ENCODE measurements around the gene RNF5.
"Not testable (repeated sequence)": the region's sequence is repeated elsewhere in the genome, so short reads cannot be mapped to it uniquely, and the experiment has no call there.

The RNF5 gene, protein sequence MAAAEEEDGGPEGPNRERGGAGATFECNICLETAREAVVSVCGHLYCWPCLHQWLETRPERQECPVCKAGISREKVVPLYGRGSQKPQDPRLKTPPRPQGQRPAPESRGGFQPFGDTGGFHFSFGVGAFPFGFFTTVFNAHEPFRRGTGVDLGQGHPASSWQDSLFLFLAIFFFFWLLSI

DNA sequence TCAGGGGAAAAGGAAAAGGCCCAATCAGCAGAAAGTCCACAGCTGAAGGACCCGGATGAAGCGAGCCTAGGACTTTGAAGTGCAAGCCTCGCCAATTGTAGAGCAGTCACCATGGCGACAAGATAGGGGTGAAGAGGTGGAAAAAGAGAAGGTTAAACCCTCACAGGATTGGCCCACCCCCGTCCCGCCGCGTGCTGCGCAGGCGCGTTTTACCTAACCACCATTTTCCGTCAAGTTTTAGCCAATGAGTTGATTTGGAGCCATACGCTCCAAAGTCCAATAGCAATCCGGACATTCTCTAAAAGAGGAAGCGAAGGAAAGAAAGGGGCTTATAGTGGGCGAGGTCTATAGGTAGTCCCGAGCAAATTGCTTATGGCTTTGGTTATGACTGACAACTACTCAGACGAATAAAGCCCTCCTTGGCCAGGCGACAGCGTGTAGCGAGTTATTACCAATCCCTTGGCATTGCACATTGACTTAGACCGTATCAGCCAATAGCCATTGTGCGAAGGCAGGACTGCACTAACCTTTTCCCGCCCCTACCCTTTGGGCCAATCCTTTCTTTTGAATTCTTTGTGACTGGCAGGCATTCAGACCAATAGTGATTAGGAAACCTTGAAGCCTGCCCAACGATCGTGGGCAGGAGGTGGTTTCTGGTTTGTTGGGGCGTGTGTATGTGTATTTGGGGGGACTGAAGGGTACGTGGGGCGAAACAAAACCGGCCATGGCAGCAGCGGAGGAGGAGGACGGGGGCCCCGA, at the start of gene RNF5:
Gene RNF5 (plus strand): TSS at position 618 of the 759 bp plus-strand sequence. CDS start 107 bp downstream, at position 725.
- DNase-seq (ENCODE audit: low spot score): peak; percentile 100

DNA sequence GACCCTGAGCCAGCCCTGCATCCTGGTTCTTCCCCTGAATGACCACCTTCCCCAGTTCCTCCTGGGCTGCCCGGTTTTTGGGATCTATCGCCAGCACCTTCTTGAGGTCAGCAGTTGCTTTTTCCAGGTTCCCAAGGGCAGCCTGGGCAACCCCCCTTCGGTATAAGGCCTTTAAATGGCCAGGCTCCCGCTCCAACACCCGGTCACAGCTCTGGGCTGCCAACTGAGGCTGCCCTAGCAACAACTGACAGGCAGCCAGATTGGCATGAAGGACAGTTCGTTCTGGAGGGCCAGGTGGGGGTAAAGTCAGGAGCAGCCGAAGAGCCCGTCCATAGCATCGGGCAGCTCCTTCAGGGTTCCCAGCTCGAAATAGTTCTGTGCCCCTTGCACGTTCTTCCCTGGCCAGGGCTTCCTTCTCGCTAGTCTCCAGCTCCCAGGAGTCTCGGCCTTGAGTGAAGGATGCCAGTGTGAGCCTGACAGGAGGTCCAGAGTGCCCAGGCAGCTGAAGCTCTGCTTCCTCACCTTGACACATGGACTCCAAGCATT, 49.4 kb upstream of the RNF5 start:
- no peak for DNase-seq (ENCODE audit: low spot score)

DNA sequence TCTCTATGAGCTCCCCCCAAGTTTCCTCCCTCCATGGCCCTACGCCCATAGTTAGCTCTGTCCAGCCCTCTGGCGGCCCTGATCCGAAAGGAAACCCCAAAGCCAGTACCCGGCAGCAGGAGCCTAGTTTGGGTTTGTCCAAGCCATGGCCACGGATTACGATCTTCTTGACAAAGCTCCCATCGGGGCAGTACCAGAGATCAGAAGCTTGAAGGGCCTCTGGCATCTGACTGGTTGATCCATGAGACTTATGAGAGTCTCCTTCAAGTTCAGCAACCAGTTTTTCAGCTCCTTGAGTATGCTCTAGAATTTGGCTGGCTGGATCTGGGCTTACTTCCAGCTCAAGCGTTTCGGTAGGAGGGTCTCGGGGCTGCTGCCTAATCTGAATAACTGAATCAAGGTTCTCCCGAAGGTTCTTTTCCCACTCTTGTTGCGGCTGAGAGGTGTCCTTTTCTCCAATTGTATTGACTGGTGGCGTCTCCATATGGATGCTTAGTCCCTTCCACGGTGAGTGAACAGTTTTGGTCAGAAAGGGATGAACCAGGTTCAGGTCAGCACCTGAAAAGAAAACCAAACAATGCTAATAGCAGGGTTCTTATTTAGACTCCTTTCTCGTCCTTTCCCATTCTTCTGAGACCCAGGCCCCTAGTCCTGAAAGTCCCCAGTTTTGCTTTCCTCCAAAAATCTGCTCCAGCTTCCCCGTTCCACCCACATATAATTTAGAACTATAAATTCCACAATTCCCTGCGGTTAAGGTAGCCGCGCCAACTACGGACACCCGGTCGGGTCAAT, 48.7 kb upstream of the RNF5 start:
- DNase-seq (ENCODE audit: low spot score): no peak

DNA sequence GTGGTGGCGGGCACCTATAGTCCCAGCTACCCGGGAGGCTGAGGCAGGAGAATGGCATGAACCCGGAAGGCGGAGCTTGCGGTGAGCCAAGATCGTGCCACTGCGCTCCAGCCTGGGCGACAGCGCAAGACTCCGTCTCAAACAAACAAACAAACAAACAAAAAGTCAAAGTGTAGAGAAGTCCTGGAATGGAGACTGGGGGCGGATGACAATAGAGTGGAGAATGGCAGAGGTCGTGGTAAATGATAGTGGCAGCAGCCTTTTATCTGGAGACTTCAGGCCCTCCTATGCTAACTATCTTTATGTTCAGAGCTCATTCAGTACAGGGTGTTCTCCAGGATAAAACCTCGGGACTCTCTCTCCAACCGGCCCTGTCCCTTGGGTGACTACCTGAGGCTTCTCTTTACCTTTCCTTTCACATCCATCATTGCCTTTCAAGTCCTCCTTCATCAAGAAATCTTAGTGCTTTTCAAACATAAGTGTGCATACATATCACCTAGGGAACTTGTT, 46.7 kb upstream of the RNF5 start:
- no peak for DNase-seq (ENCODE audit: low spot score)

DNA sequence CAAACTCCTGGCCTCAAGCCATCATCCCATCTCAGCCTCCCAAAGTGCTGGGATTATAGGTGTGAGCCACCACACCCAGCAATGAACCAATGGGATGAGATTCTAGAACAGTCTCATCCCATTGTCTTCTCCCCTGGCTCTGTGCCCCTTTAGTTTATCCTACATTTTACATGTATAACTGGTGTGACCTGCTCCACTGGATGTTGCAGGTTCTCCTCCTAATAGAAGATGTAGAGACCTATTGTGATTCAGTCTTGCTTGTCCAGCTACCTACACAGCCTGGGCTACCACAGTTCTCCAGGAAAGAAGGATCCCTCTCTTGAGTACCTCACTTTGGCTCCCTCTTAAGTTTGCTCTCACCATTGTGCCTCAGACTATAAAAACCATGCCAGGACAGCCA, 46.1 kb upstream of the RNF5 start:
- no peak for DNase-seq (ENCODE audit: low spot score)

DNA sequence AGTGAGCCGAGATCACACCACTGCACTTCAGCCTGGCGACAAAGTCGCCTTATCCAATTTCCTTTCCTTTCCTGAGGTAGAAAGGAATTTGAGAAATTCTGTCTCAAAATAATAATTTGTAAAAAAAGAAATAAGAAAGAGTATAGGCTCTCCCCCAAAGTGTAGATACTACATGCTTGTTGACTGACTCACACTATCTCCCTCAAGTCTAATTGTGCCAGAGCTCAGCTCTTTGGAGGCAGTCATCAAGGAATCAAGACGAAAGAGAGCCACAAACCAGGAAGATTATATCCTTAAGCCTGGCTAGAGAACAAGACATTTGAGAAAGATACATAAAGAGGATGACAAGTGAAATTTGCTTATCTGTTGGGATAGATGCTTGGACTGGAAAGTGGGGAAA, 44.4 kb upstream of the RNF5 start:
- DNase-seq (ENCODE audit: low spot score): no peak

DNA sequence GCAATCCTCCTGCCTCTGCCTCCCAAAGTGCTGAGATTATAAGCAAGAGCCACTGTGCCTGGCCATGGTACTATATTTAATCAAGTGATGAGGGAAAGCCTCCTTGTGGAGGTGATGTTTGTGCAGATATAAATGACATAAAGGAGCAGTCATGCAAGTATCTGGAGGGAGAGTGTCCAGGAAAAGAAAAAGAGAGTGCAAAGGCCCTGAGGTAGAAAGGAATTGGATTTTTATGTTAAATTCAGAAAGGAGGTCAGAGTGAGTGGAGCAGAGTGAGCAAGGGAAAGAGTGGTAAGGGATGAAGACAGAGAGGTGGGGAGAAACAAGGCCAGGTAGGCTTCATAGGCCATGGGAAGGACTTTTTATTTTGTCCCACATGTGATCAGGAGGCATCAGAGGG, 40.8 kb upstream of the RNF5 start:
- no peak for DNase-seq (ENCODE audit: low spot score)

DNA sequence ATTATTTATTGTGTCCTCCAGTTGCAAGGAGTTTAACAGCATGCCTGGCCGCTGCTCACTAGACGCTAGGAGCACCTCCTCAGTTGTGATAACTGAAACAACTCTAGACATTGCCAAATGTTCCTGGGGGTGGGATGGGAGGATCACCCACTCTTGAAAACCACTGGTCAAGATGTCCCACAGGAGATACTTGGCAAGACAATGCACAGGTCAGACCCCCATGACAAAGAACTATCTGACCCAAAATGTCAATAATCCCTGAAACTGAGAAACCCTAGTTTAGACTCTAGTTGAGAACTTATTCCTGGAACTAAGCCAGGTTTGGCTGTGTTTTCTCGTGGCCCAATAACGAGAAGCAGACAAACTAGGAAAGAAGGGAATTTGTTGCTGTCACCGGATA, 38.6 kb upstream of the RNF5 start:
- DNase-seq (ENCODE audit: low spot score): no peak

DNA sequence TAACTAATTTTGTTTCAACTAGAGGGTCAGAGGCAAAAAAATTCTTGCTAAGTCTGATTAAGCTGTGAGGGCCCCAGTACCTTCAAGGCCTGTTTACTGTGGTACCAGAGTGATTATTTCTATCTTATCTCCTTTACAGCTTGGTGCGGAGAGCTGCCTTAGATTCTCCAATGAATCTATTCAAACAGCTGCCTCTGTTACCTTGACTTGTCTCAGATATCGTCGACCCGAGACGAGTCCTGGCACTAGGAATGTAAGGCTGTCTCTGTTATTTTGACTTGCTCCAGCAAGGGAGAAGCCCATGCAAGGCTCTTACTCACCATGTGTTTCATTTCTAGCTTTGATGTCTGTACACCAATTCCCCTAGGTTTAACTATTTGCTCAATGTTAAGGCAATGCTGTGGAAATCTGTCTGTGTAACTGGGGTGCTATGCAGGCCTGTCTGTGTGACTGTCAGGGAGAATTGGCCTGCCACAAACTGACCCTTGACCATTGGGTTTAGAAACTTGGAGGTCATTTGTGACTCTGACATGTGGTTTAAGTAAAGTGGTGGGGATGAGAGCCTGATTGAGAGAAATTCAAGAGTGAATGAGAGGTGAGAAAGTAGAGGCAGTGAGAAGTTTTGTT, 37.7 kb upstream of the RNF5 start:
- no peak for DNase-seq (ENCODE audit: low spot score)

DNA sequence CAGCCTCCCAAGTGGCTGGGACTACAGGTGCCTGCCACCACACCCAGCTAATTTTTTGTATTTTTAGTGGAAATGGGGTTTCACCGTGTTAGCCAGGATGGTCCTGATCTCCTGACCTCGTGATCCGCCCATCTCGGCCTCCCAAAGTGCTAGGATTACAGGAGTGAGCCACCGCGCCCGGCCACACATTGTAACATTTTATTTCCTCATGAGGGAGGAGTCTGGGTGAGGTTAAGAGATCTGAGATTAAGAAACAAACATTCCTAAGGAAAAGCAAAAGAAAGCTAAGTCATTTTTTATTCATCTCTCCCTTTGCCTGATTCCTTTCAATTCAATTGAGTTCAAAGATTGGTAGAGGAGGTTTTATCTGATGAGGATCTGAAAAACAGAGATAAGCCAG, 34.0 kb upstream of the RNF5 start:
- DNase-seq (ENCODE audit: low spot score): not testable (repeated sequence)

DNA sequence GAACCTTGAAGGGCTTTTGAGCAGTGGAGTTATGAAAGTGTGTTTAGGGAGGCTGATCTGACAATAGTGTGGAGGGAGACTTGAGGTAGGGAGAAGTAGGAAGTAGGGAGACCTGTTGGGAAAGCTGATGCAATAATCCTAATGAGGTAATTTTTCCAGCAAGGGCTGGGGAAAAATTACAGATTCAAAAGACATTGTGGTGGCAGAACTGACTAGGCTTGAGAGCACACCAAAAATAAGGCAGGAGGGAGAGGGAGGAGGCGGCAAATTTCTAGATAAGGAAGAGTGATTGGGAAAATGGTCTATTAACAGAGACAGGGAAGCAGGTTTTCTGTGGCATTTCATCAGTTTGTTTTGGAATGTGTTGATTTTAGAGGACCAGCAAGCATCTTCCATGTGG, 31.9 kb upstream of the RNF5 start:
- no peak for DNase-seq (ENCODE audit: low spot score)

DNA sequence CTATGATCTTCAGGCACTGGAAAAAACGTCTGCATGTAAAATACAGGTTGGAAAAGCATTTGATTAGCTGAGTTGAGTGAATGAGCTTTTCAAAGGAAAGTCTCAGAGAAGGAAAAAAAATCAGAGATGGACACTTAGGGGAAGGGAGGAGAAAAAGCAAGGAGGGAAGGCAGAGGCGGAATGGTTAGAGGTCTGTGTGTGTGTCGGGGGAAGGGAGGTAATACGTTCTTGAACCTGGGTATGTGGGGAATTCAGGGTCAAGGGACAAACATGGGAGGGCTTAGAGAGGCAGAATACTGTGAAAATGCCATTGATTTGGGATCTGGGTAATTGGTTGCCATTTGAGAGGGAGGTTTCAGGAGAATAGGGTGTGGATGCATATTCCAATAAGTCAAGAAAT, 31.5 kb upstream of the RNF5 start:
- no peak for DNase-seq (ENCODE audit: low spot score)

DNA sequence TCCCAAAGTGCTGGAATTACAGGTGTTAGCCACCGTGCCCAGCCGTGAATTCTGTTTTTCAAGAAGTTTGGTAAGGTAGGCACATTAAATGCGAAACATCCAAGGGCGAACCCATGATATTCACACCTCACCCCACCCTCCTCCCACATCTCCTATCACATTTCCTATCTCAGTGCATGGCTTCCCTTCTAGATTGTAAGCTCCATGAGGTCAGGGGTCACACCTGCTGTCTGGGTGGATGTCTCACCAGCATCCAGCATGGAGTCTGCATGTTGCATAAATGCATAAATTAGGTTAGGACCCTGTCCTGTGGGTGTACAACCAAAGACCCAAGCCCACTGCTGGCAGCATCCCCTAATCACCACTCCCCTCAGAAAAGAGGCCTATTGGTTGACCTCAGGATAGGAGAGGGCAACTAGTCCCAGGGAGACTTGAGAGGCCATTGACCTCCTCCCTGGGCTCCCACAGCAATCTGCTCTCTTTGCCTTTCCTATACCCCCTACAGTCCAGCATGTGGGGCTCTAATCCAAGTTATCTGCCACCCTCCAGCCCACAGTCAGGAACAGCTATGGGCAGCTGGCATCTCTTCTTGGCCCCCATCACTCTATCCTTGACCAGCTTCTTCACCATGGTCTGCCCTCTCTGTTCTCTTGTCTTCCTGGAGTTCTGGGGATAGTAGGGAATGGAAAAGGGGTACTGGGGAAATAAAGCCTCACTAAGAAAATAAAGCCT, 30.6 kb upstream of the RNF5 start:
- no peak for DNase-seq (ENCODE audit: low spot score)

DNA sequence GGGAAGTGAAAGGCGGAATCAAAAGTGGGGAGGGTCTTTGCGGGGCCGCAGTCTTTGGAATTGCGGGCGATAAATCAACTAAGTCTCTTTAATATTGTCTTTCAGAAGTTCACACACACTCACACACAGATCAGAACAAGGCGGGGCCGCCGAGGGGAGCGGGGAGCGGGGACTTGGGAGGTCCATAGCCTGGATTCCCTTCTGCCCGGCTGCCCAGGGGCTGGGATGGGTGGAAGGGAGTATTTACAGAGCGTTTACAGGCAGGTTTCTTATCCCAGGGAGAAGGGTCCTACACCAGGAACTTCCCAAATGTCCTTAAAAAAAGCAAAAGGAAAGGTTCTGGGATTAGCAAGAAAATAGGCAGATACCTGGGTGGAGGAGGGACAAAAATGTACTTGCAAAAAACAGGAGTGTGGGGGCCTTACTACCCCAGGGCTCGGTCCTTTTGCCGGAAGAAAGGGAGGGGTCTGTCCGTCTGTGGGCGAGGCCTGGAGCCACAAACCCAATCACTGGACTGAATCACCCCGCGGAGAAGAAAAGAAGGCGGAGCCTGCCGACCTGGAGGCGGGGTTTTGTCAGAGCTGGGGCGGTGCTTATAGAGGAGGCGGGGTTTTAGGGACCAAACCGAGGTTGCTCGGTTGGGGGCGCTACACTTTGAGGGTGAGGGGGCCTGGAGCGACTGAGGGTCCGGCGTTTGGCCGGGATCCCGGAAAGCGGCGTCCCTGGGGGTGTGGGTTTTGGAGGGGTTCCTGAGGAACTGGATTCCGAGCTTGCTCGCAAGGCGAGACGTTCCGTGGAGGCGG, 29.7 kb upstream of the RNF5 start:
- DNase-seq (ENCODE audit: low spot score): no peak

DNA sequence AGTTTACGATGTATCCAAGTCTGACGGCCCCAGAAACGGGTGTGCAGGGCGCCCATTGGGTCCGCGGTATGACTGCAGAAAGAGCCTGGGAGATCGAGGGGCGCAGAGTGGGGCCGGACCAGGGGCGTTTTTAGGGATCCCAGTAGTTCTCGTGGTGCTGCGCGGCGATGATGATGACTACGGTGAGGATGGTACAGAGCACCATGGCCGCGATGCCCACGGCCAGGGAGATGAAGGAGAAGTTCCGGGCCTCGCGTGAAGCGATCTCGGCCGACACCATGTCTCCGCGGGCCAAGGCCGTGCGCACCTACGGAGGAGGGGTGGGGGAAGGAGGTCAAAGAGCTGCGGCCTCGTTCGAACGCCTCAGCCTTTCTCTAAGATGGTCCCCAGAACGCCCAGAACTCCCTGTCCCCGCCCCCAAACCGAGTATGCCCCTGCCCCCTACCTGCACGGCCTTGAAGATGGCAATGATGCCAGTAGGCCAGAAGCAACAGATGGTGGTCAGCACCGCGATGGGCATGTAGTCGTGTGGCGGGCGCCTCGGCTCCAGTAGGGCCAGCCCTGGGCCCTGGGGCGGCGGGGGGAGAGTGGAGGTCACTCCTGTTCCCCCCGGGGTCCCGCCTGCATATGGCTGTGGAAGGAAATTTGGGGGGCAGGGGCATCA, 29.0 kb upstream of the RNF5 start:
- DNase-seq (ENCODE audit: low spot score): no peak

DNA sequence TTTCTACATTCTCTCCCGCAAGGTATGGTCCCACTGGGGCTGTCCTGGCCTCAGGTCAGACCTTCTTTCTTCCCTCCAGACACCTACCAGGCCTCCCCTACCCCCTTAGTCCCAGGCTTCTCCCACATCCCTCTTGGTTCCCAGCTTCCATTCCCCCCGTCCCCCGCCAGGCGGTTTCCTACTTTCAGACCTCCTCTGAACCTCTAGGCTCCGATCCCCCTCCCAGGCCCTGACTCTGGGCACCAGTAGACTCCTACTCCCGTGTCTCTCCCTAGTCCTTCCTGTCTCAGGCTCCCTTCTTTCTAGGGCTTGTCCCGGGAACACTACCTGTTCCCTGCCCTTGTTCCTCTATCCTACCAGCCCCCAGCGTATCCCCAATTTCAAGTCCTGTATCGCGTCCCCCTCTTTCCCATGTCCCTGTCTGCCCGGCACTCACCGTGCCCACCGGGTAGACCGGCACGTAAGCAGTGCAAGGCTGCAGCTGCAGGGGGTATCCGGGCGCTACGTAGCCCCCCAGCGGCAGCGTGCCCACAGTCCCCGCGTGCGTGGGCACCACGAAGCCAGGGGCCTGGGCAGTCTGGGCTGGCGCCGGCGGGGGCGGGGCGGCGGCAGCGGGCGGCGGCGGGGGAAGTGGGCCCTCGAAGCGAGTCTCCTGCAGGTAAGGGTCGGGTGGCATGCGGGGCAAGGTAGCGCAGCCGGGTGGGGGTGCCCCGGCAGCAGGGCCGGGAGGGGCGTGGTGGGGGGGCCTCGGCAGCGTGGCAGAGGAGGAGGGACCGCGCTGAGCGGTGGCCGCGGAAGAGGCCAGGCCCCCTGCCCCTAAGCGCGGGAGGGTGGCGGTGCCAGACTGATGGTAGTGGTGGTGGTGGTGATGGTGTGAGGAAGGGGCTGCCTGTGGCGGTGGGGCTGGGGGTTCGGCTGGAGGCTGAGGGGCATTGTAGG, 28.0 kb upstream of the RNF5 start:
- no peak for DNase-seq (ENCODE audit: low spot score)

DNA sequence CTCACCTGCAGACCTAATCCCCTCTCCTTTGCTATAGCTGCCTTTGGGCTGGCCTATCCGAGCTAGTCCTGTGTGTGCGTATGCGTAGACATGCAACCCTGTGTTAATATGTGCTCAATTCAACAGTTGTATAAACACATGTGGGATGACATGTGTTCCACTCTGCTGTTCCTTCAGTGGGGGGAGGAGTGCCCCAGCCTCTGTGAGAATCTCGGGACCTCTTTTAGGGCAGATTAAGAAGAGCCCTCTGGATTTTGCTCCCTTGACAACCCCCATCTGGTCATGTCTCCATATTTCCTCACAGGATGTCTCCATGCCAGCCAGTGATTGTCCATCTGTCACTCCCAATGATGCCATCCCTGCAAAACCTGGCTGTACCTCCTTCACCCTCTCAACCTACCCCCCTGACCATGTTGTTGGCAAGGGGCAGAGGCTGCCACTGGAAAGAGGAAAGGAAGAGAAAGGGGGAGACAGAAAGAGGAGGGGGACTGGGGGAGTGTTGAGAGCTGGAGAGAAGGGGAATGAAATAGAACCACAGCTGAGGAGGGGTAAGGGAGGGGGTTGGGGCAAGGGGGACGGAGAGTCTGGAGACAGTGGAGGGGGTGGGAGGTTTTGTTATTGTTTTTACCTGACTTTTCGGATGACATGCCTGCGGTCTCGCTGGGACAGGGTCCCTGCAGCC, 26.9 kb upstream of the RNF5 start:
- DNase-seq (ENCODE audit: low spot score): no peak

Measured in pons (tissue), 1 donor.